GM12872 (cell line): ENCODE results near the gene ADGRV1.

Experiments used
- TF ChIP-seq, protein P1 (sequence below): IDR thresholded peaks from 3 replicates; pipeline ENCODE4 v1.5.1; 2011; ENCODE audit warnings: low read depth, mild to moderate bottlenecking, low read length, moderate library complexity; ENCODE audit not compliant: insufficient read depth

ADGRV1 gene

DNA sequence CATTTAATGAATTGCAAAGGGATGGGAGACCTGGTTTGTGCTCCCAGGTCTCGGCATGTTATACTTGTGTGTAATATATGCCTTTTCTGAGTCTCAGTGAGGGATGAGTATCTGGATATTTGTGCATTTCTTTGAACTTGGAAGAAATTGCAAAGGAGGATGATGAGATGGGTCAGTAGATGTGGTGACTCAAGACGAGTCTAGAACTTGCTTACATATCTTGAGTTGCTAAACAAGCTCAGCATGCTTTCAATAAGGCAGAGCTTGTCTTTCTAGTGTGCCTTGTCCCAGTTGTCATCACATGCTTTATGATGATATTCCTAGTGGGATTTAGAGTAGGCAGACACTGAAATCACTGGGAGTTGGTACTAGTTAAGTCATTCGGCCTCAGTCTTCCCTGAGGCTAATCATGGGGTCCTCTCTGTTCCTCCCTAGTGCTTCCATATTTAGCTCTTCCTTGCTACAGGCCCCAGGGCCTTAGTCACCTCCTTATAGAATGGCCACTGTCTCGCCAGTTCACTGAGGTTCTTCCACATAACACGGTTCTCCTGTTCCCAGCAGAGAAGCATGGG is 602.2 kb downstream of the ADGRV1 start:
- TF ChIP-seq, protein P1, sequence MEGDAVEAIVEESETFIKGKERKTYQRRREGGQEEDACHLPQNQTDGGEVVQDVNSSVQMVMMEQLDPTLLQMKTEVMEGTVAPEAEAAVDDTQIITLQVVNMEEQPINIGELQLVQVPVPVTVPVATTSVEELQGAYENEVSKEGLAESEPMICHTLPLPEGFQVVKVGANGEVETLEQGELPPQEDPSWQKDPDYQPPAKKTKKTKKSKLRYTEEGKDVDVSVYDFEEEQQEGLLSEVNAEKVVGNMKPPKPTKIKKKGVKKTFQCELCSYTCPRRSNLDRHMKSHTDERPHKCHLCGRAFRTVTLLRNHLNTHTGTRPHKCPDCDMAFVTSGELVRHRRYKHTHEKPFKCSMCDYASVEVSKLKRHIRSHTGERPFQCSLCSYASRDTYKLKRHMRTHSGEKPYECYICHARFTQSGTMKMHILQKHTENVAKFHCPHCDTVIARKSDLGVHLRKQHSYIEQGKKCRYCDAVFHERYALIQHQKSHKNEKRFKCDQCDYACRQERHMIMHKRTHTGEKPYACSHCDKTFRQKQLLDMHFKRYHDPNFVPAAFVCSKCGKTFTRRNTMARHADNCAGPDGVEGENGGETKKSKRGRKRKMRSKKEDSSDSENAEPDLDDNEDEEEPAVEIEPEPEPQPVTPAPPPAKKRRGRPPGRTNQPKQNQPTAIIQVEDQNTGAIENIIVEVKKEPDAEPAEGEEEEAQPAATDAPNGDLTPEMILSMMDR = no peak

GRCh38 chr5:91162534-91163381 is 604.2 kb downstream of the ADGRV1 start:
- TF ChIP-seq, protein P1 = no peak

GRCh38 chr5:91164424-91164823 is 605.8 kb downstream of the ADGRV1 start:
- TF ChIP-seq, protein P1 = no peak

GRCh38 chr5:91166059-91166807 is 607.6 kb downstream of the ADGRV1 start:
- TF ChIP-seq, protein P1 = no peak

- TF ChIP-seq, protein P1 = no peak
These were observed 610.3 kb downstream of the ADGRV1 start for GRCh38 chr5:91168859-91169258.

DNA sequence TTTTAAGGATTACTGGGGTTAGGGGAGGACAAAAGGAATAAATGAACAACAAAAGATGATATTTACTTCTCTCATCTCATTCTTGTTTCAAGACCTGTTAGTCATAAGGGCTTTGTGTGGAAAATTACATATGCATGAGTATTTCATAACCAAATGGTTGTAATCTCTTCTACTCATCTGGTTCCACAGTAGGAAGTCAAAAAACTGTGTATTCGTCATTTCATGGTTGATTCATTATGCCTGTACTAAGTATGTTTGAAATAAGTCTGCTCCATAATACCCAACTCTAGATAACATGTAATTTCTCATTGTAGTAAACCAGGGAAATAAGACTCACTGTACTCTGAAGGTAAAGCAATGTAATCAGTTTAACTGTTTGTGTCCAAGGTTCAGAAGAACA is 611.7 kb downstream of the ADGRV1 start:
- TF ChIP-seq, protein P1 = no peak

DNA sequence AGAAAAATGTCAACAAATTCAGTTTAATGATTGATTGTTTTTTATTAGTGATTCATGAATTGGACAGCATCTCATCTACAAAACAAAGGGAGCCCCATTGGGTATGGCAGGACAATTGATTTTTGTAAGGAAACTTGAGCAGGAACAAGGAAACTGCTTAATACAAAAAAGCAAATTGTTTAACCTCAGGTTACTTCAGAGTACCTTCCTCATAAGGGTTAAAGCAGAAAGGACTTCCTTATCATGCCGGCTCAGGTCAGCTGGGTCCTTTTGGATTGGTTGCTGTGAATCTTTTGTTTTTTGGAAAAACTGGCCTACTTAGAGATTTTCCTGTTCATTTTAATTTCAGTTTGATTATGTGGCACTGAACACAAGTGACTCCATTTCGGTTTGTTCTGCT is 612.7 kb downstream of the ADGRV1 start:
- TF ChIP-seq, protein P1 = no peak
